ENCODE measurements around the gene F8. TPM values are rescaled to one million over a fixed set of nuclear protein-coding genes. Genes with fewer than 3 reads are reported as not detected.

The F8 gene
- total RNA-seq, 1 donor from 2014 or later: 1.8 TPM

- TF ChIP-seq, protein P1, sequence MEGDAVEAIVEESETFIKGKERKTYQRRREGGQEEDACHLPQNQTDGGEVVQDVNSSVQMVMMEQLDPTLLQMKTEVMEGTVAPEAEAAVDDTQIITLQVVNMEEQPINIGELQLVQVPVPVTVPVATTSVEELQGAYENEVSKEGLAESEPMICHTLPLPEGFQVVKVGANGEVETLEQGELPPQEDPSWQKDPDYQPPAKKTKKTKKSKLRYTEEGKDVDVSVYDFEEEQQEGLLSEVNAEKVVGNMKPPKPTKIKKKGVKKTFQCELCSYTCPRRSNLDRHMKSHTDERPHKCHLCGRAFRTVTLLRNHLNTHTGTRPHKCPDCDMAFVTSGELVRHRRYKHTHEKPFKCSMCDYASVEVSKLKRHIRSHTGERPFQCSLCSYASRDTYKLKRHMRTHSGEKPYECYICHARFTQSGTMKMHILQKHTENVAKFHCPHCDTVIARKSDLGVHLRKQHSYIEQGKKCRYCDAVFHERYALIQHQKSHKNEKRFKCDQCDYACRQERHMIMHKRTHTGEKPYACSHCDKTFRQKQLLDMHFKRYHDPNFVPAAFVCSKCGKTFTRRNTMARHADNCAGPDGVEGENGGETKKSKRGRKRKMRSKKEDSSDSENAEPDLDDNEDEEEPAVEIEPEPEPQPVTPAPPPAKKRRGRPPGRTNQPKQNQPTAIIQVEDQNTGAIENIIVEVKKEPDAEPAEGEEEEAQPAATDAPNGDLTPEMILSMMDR (IDR thresholded peaks at IDR 0.05; ENCODE audit: partially characterized antibody, unreplicated experiment): no peak
- DNase-seq: peak; percentile 89
- H3K27ac Mint-ChIP-seq (ENCODE audit: unreplicated experiment): peak within 1 kb of the TSS; percentile 96
- peaks cover 5% of the 10 kb centered on the region for H3K4me1 Mint-ChIP-seq (ENCODE audit: low read depth, unreplicated experiment)
- H3K27me3 Mint-ChIP-seq (ENCODE audit: unreplicated experiment): peaks cover 4% of the 10 kb centered on the region
- H3K4me3 Mint-ChIP-seq (ENCODE audit: unreplicated experiment): peak within 1 kb of the TSS; percentile 86
- no peaks in the 10 kb centered on the region for H3K9me3 Mint-ChIP-seq (ENCODE audit: unreplicated experiment)
- no peaks in the 10 kb centered on the region for H3K36me3 Mint-ChIP-seq (ENCODE audit: unreplicated experiment)
Observed at GRCh38 chrX:155026727-155027508, 4.4 kb upstream of the F8 start, which contains the start of gene FUNDC2. TSS of gene FUNDC2 (plus strand) at chrX:155026844. CDS start at chrX:155026939, 95 bp downstream.

DNA sequence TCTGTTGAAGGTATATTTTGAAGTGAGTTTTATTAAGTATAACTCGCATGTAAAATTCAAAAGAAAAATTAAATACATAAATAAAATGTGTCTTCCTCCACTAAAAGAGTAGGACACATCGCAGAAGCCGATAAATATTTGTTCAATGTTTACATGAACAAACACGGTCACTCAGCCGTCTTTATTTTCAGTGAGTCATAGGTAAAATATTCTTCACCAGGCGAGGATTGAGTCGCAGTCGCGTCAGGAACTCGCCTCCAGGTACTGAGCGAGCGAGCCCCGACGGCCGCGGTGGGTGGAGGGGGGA lies 3.9 kb upstream of the F8 start:
- peak overlapping the region; percentile 92 for H3K27ac Mint-ChIP-seq (ENCODE audit: unreplicated experiment)
- H3K36me3 Mint-ChIP-seq (ENCODE audit: unreplicated experiment): no peaks in the 10 kb centered on the region
- H3K4me1 Mint-ChIP-seq (ENCODE audit: low read depth, unreplicated experiment): peaks cover 5% of the 10 kb centered on the region
- no peak for DNase-seq
- H3K4me3 Mint-ChIP-seq (ENCODE audit: unreplicated experiment): peak overlapping the region; percentile 85
- TF ChIP-seq, protein P1 (IDR thresholded peaks at IDR 0.05; ENCODE audit: partially characterized antibody, unreplicated experiment): no peak
- H3K27me3 Mint-ChIP-seq (ENCODE audit: unreplicated experiment): peaks cover 4% of the 10 kb centered on the region
- no peaks in the 10 kb centered on the region for H3K9me3 Mint-ChIP-seq (ENCODE audit: unreplicated experiment)

DNA sequence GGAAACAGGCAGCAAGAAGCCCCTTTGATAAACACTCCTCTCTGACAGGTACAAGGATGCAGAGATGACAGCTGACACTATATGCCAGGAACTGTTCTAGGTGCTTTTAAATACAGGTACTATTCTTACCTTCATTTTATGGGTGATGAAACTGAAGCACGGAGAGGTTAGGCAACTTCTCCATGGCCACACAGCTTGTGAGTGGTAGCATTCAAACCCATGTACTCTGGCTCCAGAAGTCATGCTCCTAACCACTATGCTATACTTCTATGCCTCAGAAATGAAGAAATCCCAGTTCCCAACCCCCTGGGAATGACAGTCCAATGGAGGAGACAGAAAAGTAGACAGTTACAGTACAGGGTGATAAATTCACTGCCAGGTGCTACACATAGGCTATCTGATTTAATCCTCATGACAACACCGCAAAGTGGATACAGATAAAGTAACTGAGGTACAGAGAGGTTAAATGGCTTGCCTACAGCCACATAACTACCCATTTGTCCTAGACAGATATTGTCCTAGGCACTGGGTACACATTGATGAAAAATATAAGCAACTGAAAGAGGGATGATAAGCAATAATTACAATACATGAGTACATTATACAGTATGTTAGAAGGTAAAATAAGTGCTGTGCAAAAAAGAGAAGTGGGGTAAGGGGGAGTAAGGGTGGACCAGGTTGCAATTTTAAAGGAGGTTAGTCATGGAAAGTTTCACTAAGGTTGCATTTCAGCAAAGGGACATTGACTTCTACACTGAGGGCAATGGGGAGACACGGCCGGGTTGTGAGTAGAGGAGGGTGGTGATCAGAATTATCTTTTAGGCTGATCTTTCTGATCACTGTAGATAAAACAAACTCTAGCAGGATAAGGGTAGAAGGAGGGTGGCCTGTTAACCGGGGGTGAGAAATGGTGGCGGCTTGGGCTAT lies 1.6 kb upstream of the F8 start:
- Mint-ChIP-seq H3K4me1 (ENCODE audit: low read depth, unreplicated experiment) (peaks cover 5% of the 10 kb centered on the region), H3K27ac (ENCODE audit: unreplicated experiment) (no peak overlapping the region), H3K27me3 (ENCODE audit: unreplicated experiment) (peaks cover 4% of the 10 kb centered on the region), H3K36me3 (ENCODE audit: unreplicated experiment) (no peaks in the 10 kb centered on the region), H3K9me3 (ENCODE audit: unreplicated experiment) (no peaks in the 10 kb centered on the region), H3K4me3 (ENCODE audit: unreplicated experiment) (no peak overlapping the region)
- DNase-seq: no peak
- TF ChIP-seq, protein P1 (IDR thresholded peaks at IDR 0.05; ENCODE audit: partially characterized antibody, unreplicated experiment): no peak

- Mint-ChIP-seq H3K27me3 (ENCODE audit: unreplicated experiment) (no peaks in the 10 kb centered on the region), H3K9me3 (ENCODE audit: unreplicated experiment) (no peaks in the 10 kb centered on the region), H3K4me3 (ENCODE audit: unreplicated experiment) (no peak overlapping the region), H3K36me3 (ENCODE audit: unreplicated experiment) (no peaks in the 10 kb centered on the region), H3K27ac (ENCODE audit: unreplicated experiment) (no peak overlapping the region), H3K4me1 (ENCODE audit: low read depth, unreplicated experiment) (no peaks in the 10 kb centered on the region)
- no peak for DNase-seq
- TF ChIP-seq, protein P1 (IDR thresholded peaks at IDR 0.05; ENCODE audit: partially characterized antibody, unreplicated experiment): no peak
Observed at GRCh38 chrX:155020591-155020990, 1.9 kb downstream of the F8 start.

Measured in glutamatergic neuron (in vitro differentiated cells).